Trophoblast cell (in vitro differentiated cells and primary cell): ENCODE results near the gene EXOC3L2.
A peak's percentile ranks its signal among the peaks of the same experiment; 100 is the strongest.

ENCODE experiments used
- DNase-seq, 2 donors: peaks; one replicate each; pipeline ENCODE4 v3.0.0-alpha.2; 2016
- H2AFZ ChIP-seq: 2 replicates; pipeline ENCODE4 v1.6.1; 2013; ENCODE audit warnings: low read length, moderate library complexity, mild to moderate bottlenecking; ENCODE audit not compliant: insufficient read depth, poor library complexity
- H2AK5ac ChIP-seq: 2 replicates; pipeline ENCODE4 v1.6.1; 2013; ENCODE audit warnings: mild to moderate bottlenecking, low read length
- H2BK120ac ChIP-seq: 2 replicates; pipeline ENCODE4 v1.6.1; 2013; ENCODE audit warnings: low read length, mild to moderate bottlenecking, moderate library complexity; ENCODE audit not compliant: insufficient read depth, poor library complexity
- H2BK12ac ChIP-seq: 2 replicates; pipeline ENCODE4 v1.6.1; 2013; ENCODE audit warnings: mild to moderate bottlenecking, low read length, moderate library complexity
- H2BK5ac ChIP-seq: 2 replicates; pipeline ENCODE4 v1.6.1; 2013; ENCODE audit warnings: low read length, low read depth, moderate library complexity, mild to moderate bottlenecking; ENCODE audit not compliant: poor library complexity
- H3K14ac ChIP-seq: 2 replicates; pipeline ENCODE4 v1.6.1; 2013; ENCODE audit warnings: mild to moderate bottlenecking, low read length
- H3K18ac ChIP-seq: 2 replicates; pipeline ENCODE4 v1.6.1; 2013; ENCODE audit warnings: mild to moderate bottlenecking, low read length
- H3K23ac ChIP-seq: 2 replicates; pipeline ENCODE4 v1.6.1; 2013; ENCODE audit warnings: low read length
- H3K27ac ChIP-seq: 2 replicates; pipeline ENCODE4 v1.5.1; 2013; ENCODE audit warnings: low read depth, mild to moderate bottlenecking, inconsistent platforms, low read length, moderate library complexity
- H3K27me3 ChIP-seq: 2 replicates; pipeline ENCODE4 v1.6.1; 2013; ENCODE audit warnings: inconsistent platforms, mild to moderate bottlenecking, low read length, moderate library complexity; ENCODE audit not compliant: insufficient read depth
- H3K36me3 ChIP-seq, 2 experiments: 1 replicate in 1 of 2; 2 replicates in 1 of 2; pipeline ENCODE4 v1.6.1; 2013; ENCODE audit warnings: low read length in 2 of 2, mild to moderate bottlenecking in 2 of 2, moderate library complexity in 1 of 2; ENCODE audit not compliant: insufficient read depth in 2 of 2, control insufficient read depth in 1 of 2
- H3K4ac ChIP-seq: 2 replicates; pipeline ENCODE4 v1.6.1; 2013; ENCODE audit warnings: low read depth, mild to moderate bottlenecking, low read length, moderate library complexity
- H3K4me1 ChIP-seq, 2 experiments: 1 replicate in 1 of 2; 2 replicates in 1 of 2; pipeline ENCODE4 v1.6.1; 2013; ENCODE audit warnings: low read length in 2 of 2, mild to moderate bottlenecking in 2 of 2, moderate library complexity in 1 of 2; ENCODE audit not compliant: insufficient read depth in 2 of 2, control insufficient read depth in 1 of 2
- H3K4me2 ChIP-seq: 2 replicates; pipeline ENCODE4 v1.6.1; 2013; ENCODE audit warnings: inconsistent platforms, mild to moderate bottlenecking, low read length, moderate library complexity
- H3K4me3 ChIP-seq: 2 replicates; pipeline ENCODE4 v1.5.1; 2013; ENCODE audit warnings: mild to moderate bottlenecking, low read depth, low read length, inconsistent platforms
- H3K79me1 ChIP-seq: one replicate; pipeline ENCODE4 v1.6.1; 2013; ENCODE audit warnings: low read length
- H3K79me2 ChIP-seq: 2 replicates; pipeline ENCODE4 v1.6.1; 2013; ENCODE audit warnings: low read length, mild to moderate bottlenecking; ENCODE audit not compliant: control insufficient read depth, insufficient read depth, poor library complexity
- H3K9ac ChIP-seq: 2 replicates; pipeline ENCODE4 v1.6.1; 2013; ENCODE audit warnings: mild to moderate bottlenecking, low read length
- H3K9me3 ChIP-seq: 2 replicates; pipeline ENCODE4 v1.6.1; 2013; ENCODE audit warnings: low read depth, mild to moderate bottlenecking, control low read depth, inconsistent platforms, low read length; ENCODE audit not compliant: insufficient read depth
- H4K12ac ChIP-seq: 2 replicates; pipeline ENCODE4 v1.6.1; 2013; ENCODE audit warnings: low read depth, mild to moderate bottlenecking, low read length, moderate library complexity
- H4K8ac ChIP-seq: 2 replicates; pipeline ENCODE4 v1.6.1; 2013; ENCODE audit warnings: low read depth, mild to moderate bottlenecking, low read length, moderate library complexity
- H4K91ac ChIP-seq: one replicate; pipeline ENCODE4 v1.6.1; 2013; ENCODE audit warnings: low read depth, mild to moderate bottlenecking, low read length, moderate library complexity
- WGBS: extraction: QIAGEN DNeasy Blood & Tissue Kit; methylation state at CpG from one replicate; pipeline ENCODE4 v1.1.7; 2013; ENCODE audit warnings: missing lambda C conversion rate; ENCODE audit not compliant: insufficient read length, insufficient coverage; ENCODE audit errors: extremely low coverage; 5-methylcytosine and 5-hydroxymethylcytosine counted together

The EXOC3L2 gene

GRCh38 chr19:45211751-45212381 is 33.3 kb downstream of the EXOC3L2 start:
- no peaks in the 10 kb centered on the region for H3K79me1 ChIP-seq
- H2AK5ac ChIP-seq, result no peak overlapping the region
- no peak for DNase-seq
- H3K9ac ChIP-seq, result no peak overlapping the region
- H4K12ac ChIP-seq, result no peak overlapping the region
- H2AFZ ChIP-seq, result no peak overlapping the region
- H3K27me3 ChIP-seq, result peaks cover 12% of the 10 kb centered on the region
- no peak overlapping the region for H3K4me3 ChIP-seq
- H3K4me2 ChIP-seq, result no peak overlapping the region
- no peak overlapping the region for H3K14ac ChIP-seq
- H3K4me1 ChIP-seq, result peaks cover 2 to 5% of the 10 kb centered on the region in 2 experiments
- H2BK5ac ChIP-seq, result no peak overlapping the region
- H3K79me2 ChIP-seq, result no peaks in the 10 kb centered on the region
- no peak overlapping the region for H4K8ac ChIP-seq
- H2BK12ac ChIP-seq, result no peak overlapping the region
- H3K36me3 ChIP-seq, result no peaks in the 10 kb centered on the region
- H3K27ac ChIP-seq, result no peak overlapping the region
- WGBS, result no CpG with 5 or more reads among the region's 17 CpGs
- no peak overlapping the region for H4K91ac ChIP-seq
- no peak overlapping the region for H3K4ac ChIP-seq
- no peak overlapping the region for H3K23ac ChIP-seq
- H3K9me3 ChIP-seq, result peaks cover 6% of the 10 kb centered on the region
- H3K18ac ChIP-seq, result no peak overlapping the region
- no peak overlapping the region for H2BK120ac ChIP-seq

- WGBS, result no CpG with 5 or more reads among the region's 3 CpGs
- H3K79me1 ChIP-seq, result no peaks in the 10 kb centered on the region
- H4K12ac ChIP-seq, result no peak overlapping the region
- H3K23ac ChIP-seq, result no peak overlapping the region
- no peaks in the 10 kb centered on the region for H3K79me2 ChIP-seq
- H3K27ac ChIP-seq, result no peak overlapping the region
- no peaks in the 10 kb centered on the region for H3K4me1 ChIP-seq
- no peaks in the 10 kb centered on the region for H3K9me3 ChIP-seq
- H2BK12ac ChIP-seq, result no peak overlapping the region
- H3K36me3 ChIP-seq, result no peaks in the 10 kb centered on the region
- H4K8ac ChIP-seq, result no peak overlapping the region
- no peak overlapping the region for H2AFZ ChIP-seq
- no peak overlapping the region for H3K4me3 ChIP-seq
- H3K4ac ChIP-seq, result no peak overlapping the region
- H3K27me3 ChIP-seq, result no peaks in the 10 kb centered on the region
- no peak overlapping the region for H3K9ac ChIP-seq
- no peak overlapping the region for H2BK5ac ChIP-seq
- no peak overlapping the region for H3K18ac ChIP-seq
- H3K4me2 ChIP-seq, result no peak overlapping the region
- H4K91ac ChIP-seq, result no peak overlapping the region
- H3K14ac ChIP-seq, result no peak overlapping the region
- H2AK5ac ChIP-seq, result no peak overlapping the region
- no peak for DNase-seq
- no peak overlapping the region for H2BK120ac ChIP-seq
Observed at GRCh38 chr19:45206328-45206727, 38.9 kb downstream of the EXOC3L2 start.

GRCh38 chr19:45205810-45206209 is 39.4 kb downstream of the EXOC3L2 start:
- Histone ChIP-seq H3K27me3 (no peaks in the 10 kb centered on the region), H3K23ac (no peak overlapping the region), H3K79me1 (no peaks in the 10 kb centered on the region), H2BK120ac (no peak overlapping the region), H4K91ac (no peak overlapping the region), H3K27ac (no peak overlapping the region), H3K4me1 (no peaks in the 10 kb centered on the region), H4K12ac (no peak overlapping the region), H3K79me2 (no peaks in the 10 kb centered on the region), H3K9ac (no peak overlapping the region), H3K4me3 (no peak overlapping the region), H2AK5ac (no peak overlapping the region), H3K36me3 (no peaks in the 10 kb centered on the region), H2AFZ (no peak overlapping the region), H3K4me2 (no peak overlapping the region), H3K4ac (no peak overlapping the region), H3K14ac (no peak overlapping the region), H3K18ac (no peak overlapping the region), H3K9me3 (no peaks in the 10 kb centered on the region), H2BK5ac (no peak overlapping the region), H4K8ac (no peak overlapping the region), H2BK12ac (no peak overlapping the region)
- WGBS, result no CpG with 5 or more reads among the region's 12 CpGs
- peak in 1 of 2 donors; percentile 4 for DNase-seq

GRCh38 chr19:45202637-45203036 is 42.6 kb downstream of the EXOC3L2 start:
- no peak overlapping the region for H3K4me3 ChIP-seq
- no peaks in the 10 kb centered on the region for H3K4me1 ChIP-seq
- no peak overlapping the region for H4K12ac ChIP-seq
- H3K23ac ChIP-seq, result no peak overlapping the region
- H4K8ac ChIP-seq, result no peak overlapping the region
- no peak overlapping the region for H3K4me2 ChIP-seq
- no CpG with 5 or more reads among the region's 6 CpGs for WGBS
- H2AFZ ChIP-seq, result no peak overlapping the region
- H2BK12ac ChIP-seq, result no peak overlapping the region
- H3K9me3 ChIP-seq, result no peaks in the 10 kb centered on the region
- no peak for DNase-seq
- H3K4ac ChIP-seq, result no peak overlapping the region
- no peak overlapping the region for H3K18ac ChIP-seq
- no peak overlapping the region for H3K14ac ChIP-seq
- no peak overlapping the region for H4K91ac ChIP-seq
- H3K27ac ChIP-seq, result no peak overlapping the region
- H3K79me2 ChIP-seq, result no peaks in the 10 kb centered on the region
- H3K79me1 ChIP-seq, result no peaks in the 10 kb centered on the region
- no peaks in the 10 kb centered on the region for H3K36me3 ChIP-seq
- no peak overlapping the region for H3K9ac ChIP-seq
- H3K27me3 ChIP-seq, result no peaks in the 10 kb centered on the region
- no peak overlapping the region for H2BK120ac ChIP-seq
- H2BK5ac ChIP-seq, result no peak overlapping the region
- H2AK5ac ChIP-seq, result no peak overlapping the region
